Measurements from ENCODE around the gene TAAR6.
"Not testable (repeated sequence)": the region's sequence is repeated elsewhere in the genome, so short reads cannot be mapped to it uniquely, and the experiment has no call there.

Gene TAAR6

DNA sequence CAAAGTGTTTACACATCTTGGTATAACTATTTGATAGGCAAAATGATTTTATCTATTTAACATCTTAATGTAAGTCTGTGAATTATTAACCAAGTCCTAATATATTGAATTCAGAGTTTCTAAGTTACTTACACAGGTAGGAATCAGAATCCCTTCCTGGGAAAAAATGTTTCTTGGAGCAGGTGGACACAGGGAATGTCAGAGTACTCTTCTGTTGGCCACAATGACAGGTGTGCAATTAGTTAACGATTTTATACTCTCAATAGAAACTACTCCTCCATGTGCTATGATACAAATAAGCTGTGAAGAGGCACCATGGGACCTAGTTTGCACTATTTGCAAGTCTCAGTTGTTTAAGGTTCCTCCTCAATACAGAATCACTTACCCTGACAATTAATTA lies 20.2 kb downstream of the TAAR6 start:
- no peak for DNase-seq (ENCODE audit: low read depth)

DNA sequence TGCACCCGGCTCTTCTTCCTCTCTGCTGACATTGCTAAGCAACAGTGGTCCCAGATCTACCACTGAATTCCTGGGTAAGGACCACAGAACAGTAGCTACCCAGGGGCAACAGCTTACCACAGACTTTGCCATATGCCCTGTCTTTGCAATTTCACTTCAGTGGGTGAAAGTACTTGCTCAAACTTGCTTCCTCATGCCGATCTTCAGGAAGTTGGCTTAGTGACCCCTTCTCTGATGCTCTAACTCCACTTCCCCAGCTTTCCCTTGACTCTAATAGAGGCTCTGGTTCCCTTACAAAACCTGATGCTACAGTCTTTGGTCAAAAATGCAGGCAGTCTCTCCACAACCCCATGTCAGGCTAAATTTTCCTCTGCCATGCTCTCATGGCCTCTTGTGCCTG lies 22.7 kb downstream of the TAAR6 start:
- no peak for DNase-seq (ENCODE audit: low read depth)

DNA sequence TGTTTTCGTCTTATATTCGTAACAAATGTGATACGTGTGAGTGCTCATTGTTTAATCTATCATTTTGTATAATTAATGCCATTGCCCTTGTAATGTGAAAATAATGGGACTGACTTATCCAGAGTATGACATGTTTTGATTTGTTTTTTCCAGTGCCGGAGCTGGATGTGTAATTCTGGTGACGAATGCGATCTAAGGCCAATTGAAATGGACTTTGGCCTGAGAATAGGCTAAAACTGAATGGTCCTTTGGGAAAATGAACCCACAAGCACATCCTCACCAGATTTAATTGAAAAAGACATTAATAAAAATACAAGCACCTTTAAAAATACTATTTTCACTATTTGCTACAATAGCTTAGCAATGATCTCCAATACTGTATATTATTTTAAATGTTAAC lies 26.1 kb downstream of the TAAR6 start:
- no peak for DNase-seq (ENCODE audit: low read depth)

GRCh38 chr6:132598473-132598872 lies 28.4 kb downstream of the TAAR6 start:
- DNase-seq (ENCODE audit: low read depth) = no peak

DNA sequence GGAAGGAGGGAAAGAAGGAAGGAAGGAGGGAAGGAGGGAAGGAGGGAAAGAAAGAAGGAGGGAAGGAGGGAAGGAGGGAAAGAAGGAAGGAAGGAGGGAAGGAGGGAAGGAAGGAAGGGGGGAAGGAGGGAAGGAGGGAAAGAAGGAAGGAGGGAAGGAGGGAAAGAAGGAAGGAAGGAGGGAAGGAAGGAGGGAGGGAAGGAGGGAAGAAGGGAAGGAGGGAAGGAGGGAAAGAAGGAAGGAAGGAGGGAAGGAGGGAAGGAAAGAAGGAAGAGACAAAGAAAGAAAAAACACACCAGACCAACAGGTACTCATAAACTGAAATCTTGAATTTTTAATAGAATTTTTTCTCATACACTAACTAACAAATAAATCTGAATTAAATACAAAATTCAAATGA lies 30.8 kb downstream of the TAAR6 start:
- DNase-seq (ENCODE audit: low read depth) = not testable (repeated sequence)

DNA sequence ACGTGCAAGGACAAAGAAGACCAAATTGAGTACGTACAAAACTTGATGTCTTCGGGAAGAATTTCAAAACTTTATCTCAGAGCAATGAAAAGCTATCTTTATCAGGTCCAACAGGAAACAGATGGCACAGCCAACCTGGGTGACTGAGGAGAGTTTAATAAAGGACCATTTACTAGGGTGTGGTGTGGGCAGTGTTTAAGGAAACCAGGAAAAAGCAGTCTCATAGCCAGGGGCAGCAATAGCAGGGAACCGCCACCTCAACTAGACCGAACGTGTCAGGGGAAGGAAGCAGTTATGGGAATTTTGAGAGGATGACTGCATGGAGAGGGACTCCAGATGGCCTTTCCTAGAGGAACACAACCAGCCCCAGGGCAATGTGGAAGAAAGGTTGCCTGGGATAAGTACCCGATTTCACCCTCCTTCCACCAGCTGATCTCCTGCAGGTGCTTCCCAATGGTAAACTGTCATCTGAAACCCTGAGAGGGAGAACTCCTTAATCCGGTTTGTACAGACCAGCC lies 34.6 kb downstream of the TAAR6 start:
- no peak for DNase-seq (ENCODE audit: low read depth)

DNA sequence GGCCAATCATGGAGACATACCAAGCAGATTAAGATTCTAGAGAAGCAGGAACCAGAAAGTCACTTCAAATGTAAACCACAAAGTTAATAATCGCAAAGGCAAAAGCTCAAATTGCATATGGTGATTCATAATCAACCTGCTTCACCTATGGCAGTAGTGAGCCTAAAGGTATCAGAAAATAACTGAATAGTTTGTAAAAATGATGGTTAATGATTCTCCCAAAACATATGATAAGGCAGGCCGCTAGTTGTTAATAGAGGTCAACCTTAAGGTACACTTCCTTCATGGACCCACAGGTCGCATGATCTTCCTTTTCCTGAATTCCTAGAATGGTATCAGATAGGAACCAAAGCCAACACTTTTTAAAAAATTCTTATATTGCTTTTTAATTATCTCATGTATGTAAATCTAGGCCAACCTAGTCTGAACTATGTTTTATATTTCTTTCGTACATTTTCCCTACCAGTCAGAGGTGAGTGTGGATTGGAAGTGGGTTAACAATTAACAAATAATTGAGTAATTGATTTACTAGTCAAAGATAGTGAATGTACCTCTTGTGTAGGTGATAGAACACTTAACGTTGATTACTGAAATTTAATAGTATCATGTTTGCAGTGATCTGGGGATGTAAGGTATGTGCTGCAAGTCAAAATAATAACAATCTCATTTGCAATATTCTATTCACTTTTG lies 37.6 kb downstream of the TAAR6 start:
- no peak for DNase-seq (ENCODE audit: low read depth)

DNA sequence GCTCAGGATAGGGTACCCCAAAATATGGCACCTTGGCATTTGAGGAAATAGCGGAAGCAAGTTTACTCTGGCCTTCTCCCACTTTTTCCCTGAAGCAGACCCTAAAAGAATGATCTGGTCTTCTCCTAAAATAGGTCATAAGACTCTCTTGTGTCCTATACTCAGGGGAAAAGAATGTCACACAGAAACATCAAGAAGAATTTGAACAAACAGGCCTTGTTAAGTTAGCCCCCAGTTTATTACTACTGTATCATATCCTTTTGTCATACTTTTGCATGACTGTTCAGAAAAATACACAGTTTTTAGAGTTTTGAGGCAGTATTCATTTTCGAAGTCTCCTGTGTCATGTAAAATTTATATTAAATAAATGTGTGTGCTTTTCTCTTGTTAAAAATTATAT lies 41.5 kb downstream of the TAAR6 start:
- DNase-seq (ENCODE audit: low read depth) = no peak

DNA sequence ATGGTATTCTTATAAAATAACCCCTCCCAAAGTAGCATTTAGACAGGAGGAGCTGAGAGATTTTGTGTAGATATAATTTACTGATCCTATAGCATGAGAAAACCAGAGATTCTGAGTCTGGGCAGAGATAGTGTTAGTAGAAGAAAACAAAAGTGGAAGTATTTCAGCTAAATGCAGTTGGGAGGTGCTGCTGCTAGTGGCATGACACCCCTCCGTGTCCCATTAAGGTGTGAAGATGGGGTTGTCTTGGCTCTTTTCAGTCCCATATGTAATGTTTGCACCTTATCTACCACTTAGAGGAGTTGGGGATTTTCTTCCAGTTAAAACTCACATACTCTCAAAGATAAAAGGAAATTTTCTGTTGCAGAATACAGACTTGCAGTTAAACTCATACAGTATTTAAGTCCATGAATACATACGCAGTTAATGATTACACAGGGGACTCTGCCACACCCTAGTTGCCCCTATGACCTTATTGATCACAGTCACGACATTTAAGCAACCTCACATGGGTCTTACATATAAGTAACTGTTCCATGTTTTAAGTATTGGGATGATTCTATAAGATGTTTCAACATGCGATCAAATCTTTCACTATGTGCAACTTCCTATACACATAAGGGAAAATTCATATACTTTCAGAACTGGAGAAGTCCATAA lies 42.5 kb downstream of the TAAR6 start:
- no peak for DNase-seq (ENCODE audit: low read depth)

DNA sequence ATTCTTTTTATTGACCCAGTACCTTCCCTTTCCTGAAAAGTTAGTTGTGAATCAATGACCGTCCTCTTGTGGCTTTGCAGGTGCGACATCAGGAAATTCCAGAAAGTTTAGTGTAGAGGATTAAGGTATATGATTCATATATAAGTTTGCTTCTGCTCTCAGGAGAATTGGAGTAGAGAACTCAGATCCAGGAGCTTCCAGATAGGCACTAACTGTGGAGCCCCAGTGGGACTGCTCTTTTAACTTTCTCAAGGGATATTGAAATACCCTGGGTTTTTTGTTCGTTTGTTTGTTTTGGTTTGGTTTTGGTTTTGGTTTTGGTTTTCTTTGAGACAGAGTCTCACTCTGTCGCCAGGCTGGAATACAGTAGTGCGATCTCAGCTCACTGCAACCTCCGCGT lies 44.4 kb downstream of the TAAR6 start:
- no peak for DNase-seq (ENCODE audit: low read depth)

DNA sequence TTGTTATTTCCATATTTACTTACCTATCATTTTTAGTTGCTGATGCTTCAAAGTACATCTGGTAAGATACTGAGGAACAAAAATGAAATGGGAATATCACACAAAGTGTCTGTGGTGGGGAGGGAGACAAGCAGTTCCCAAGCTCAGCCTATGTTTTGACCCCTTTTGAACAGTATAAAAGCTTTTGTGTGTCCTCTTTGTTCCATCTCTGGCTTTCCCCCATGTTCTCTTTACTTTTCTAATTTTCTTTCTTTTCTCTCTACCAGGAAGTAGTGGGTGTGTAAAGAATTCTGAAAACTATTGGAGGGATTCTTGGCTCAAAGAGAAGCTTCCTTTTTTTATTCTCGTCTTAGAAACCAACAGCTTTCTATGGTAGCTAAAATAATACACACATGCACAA lies 46.6 kb downstream of the TAAR6 start:
- no peak for DNase-seq (ENCODE audit: low read depth)

Data from activated gamma-delta T cell treated with anti-CD3 and anti-CD28 coated beads, Interleukin-2, amount 50 U/mL, for 16 hours (primary cell).